Adrenal gland (tissue), 12 donors: ENCODE measurements around the gene C1QL3. TPM values are rescaled to one million over a fixed set of nuclear protein-coding genes. Genes with fewer than 3 reads are reported as not detected.

Experiments used
- DNase-seq, 7 donors: peaks; one replicate each; pipeline ENCODE4 v3.0.0-alpha.2; 2019 to 2020
- H3K27ac ChIP-seq, 5 donors: fragments of 200-600 bp; sonication (generic) in 4 of 5; 1 replicate in 3 of 5; 2 replicates in 2 of 5; pipeline versions ENCODE4 v1.5.1 to v1.8.0; 2016 to 2020; ENCODE audit warnings: mild to moderate bottlenecking in 1 of 5
- H3K27me3 ChIP-seq: fragments of 200-600 bp; 2 replicates; pipeline ENCODE4 v1.8.0; 2021
- H3K36me3 ChIP-seq, 2 donors: fragments of 200-600 bp; replicated peaks in 1 of 2; 1 replicate in 1 of 2; 2 replicates in 1 of 2; pipeline versions ENCODE4 v1.5.1 to v1.8.0; 2018 to 2022
- H3K4me1 ChIP-seq, 2 donors: fragments of 200-600 bp; replicated peaks in 1 of 2; 1 replicate in 1 of 2; 2 replicates in 1 of 2; pipeline versions ENCODE4 v1.5.1 to v1.8.0; 2018 to 2021
- H3K4me3 ChIP-seq, 4 donors: fragments of 200-600 bp; sonication (generic) in 3 of 4; one replicate each; pipeline ENCODE4 v1.5.1; 2016 to 2018
- H3K9me3 ChIP-seq, 3 donors: fragments of 200-600 bp; sonication (generic) in 1 of 3; replicated peaks in 1 of 3; 1 replicate in 2 of 3; 2 replicates in 1 of 3; pipeline versions ENCODE4 v1.5.1 to v1.8.0; 2016 to 2021
- CTCF ChIP-seq, 6 experiments: fragments of 450-650 bp in 4 of 6; fragments of 200-600 bp in 2 of 6; sonication (generic) in 1 of 6; IDR thresholded peaks; 1 replicate in 5 of 6; 2 replicates in 1 of 6; pipeline versions ENCODE4 v1.5.1 to v1.8.0; 2016 to 2021; ENCODE audit warnings: antibody characterized with exemption in 6 of 6, mild to moderate bottlenecking in 2 of 6, moderate library complexity in 1 of 6
- POLR2A ChIP-seq, 2 donors: fragments of 450-650 bp; IDR thresholded peaks; one replicate each; pipeline ENCODE4 v1.6.1; 2017; ENCODE audit warnings: antibody characterized with exemption in 2 of 2, mild to moderate bottlenecking in 2 of 2, moderate library complexity in 1 of 2
- WGBS, 4 donors: extraction: QIAGEN DNeasy Blood & Tissue Kit in 2 of 4; methylation state at CpG; one replicate each; pipeline versions ENCODE4 v1.1.5 to v1.1.7; 2013 to 2017; 5-methylcytosine and 5-hydroxymethylcytosine counted together
- intact Hi-C, 2 donors: fragments of 100-400 bp; cut with DNase I; formaldehyde crosslinking; loops; one replicate each; pipeline versions ENCODE4 v1.14.1 to v1.15.0; 2022 to 2023
- polyA plus RNA-seq, 3 donors: library from polyadenylated mRNA; stranded (reverse); fragments of 200-250 nt in 2 of 3; fragments of 350-450 nt in 1 of 3; fragmentation: Illumina TruSeq in 1 of 3; extraction: RNeasy Lipid Tissue Mini Kit (QIAGEN cat#74804) in 1 of 3; gene quantifications; one replicate each; pipeline ENCODE4 v1.2.3, GENCODE V29; 2013 to 2014
- small RNA-seq, 2 donors: library from RNA; depleted of rRNA; stranded (forward); fragments of <200 nt; gene quantifications; one replicate each; pipeline ENCODE3, GENCODE V24; 2016
- total RNA-seq, 9 donors: library from RNA; depleted of rRNA in 4 of 9; stranded (reverse); fragments of >200 nt in 4 of 9; fragments of 120-200 nt in 1 of 9; fragmentation: NEBNext Ultra II Directional in 1 of 9; extraction: Animal tissue kit (Norgen Biotek cat#: 25700) in 1 of 9; gene quantifications; one replicate each; pipeline versions ENCODE4 v1.1.0 to v1.2.4, GENCODE V29; 2013 to 2023
- donor health status: healthy with polysubstance abuse.
- donor health status: Bipolar disorder and iron deficiency.
- donor health status: DM: yes; HTN: yes; CAD: no.
- donor health status: DM: no; HTN: no; CAD: no.
- donor health status: DM: no; HTN: no; CAD: no.
- donor health status: DM: yes; HTN: yes; CAD: no.

C1QL3 gene
- total and polyA plus RNA-seq, 12 donors: 0.11 to 1.3 (median 0.49) TPM; not detected in 6

- no peak overlapping the region for H3K4me3 ChIP-seq
- 81 to 90% (median 84%) methylated on average over 3 of the region's 3 CpGs for WGBS, 4 donors
- no peaks in the 10 kb centered on the region for H3K9me3 ChIP-seq
- TF ChIP-seq CTCF (IDR thresholded peaks at IDR 0.05) (no peak), POLR2A (IDR thresholded peaks at IDR 0.05) (no peak)
- no peak overlapping the region for H3K27ac ChIP-seq
- H3K4me1 ChIP-seq: no peaks in the 10 kb centered on the region
- H3K27me3 ChIP-seq: no peaks in the 10 kb centered on the region
- no peaks in the 10 kb centered on the region for H3K36me3 ChIP-seq
- DNase-seq: no peak
- intact Hi-C loops: no loop called here
These were observed 48.9 kb downstream of the C1QL3 start for GRCh38 chr10:16472828-16473227.

- intact Hi-C loops: no loop called here
- Histone ChIP-seq H3K4me1 (no peaks in the 10 kb centered on the region), H3K36me3 (no peaks in the 10 kb centered on the region), H3K9me3 (no peaks in the 10 kb centered on the region), H3K27me3 (no peaks in the 10 kb centered on the region), H3K27ac (no peak overlapping the region), H3K4me3 (no peak overlapping the region)
- 69 to 78% (median 73%) methylated on average over 5 of the region's 5 CpGs for WGBS, 4 donors
- DNase-seq: peak in 2 of 7 donors; percentile 5 to 15
- no peak for TF ChIP-seq POLR2A (IDR thresholded peaks at IDR 0.05)
- TF ChIP-seq CTCF (IDR thresholded peaks at IDR 0.05): no peak
These were observed 50.9 kb downstream of the C1QL3 start for GRCh38 chr10:16470747-16471146.

- Histone ChIP-seq H3K4me1 (no peaks in the 10 kb centered on the region), H3K27me3 (no peaks in the 10 kb centered on the region), H3K9me3 (no peaks in the 10 kb centered on the region), H3K27ac (no peak overlapping the region), H3K36me3 (no peaks in the 10 kb centered on the region), H3K4me3 (no peak overlapping the region)
- no peak for TF ChIP-seq CTCF (IDR thresholded peaks at IDR 0.05)
- no peak for TF ChIP-seq POLR2A (IDR thresholded peaks at IDR 0.05)
- intact Hi-C loops: no loop called here
- DNase-seq: no peak
- WGBS, 4 donors: 93 to 100% (median 97%) methylated on average over 1 of the region's 1 CpG
These were observed 55.7 kb downstream of the C1QL3 start for GRCh38 chr10:16466001-16466400.

Small RNA genes lying within 50 kb of the gene (small RNA-seq; reads per million reads assigned to genes)
- 0 to 0.12 reads per million in 2 donors for gene RNU2-18P

Other genes with a start within 250 kb of the C1QL3 start
- 10 to 100 TPM in 7 of 9 donors, 1 to 10 TPM in 2; 7.4 to 26.9 (median 16.1) TPM for gene PTER, start 84.9 kb downstream of the C1QL3 start, total RNA-seq
- 10 to 100 TPM in 1 of 3 donors, 1 to 10 TPM in 2; 2.1 to 19.8 (median 2.2) TPM for gene PTER, start 84.9 kb downstream of the C1QL3 start, polyA plus RNA-seq